Adipocyte (in vitro differentiated cells): ENCODE measurements around the gene RBM14.
"Not testable (repeated sequence)": the region's sequence is repeated elsewhere in the genome, so short reads cannot be mapped to it uniquely, and the experiment has no call there.

Experiments used
- DNase-seq: peaks from one replicate; pipeline ENCODE4 v3.0.0-alpha.2; 2015; ENCODE audit warnings: low read depth
- H3K27me3 ChIP-seq: replicated peaks from 2 replicates; pipeline ENCODE4 v1.7.0; 2013; ENCODE audit warnings: mild to moderate bottlenecking, low read length, moderate library complexity; ENCODE audit not compliant: control insufficient read depth, insufficient read depth
- H3K36me3 ChIP-seq: 2 replicates; pipeline ENCODE4 v1.7.0; 2013; ENCODE audit warnings: low read length, mild to moderate bottlenecking, moderate library complexity; ENCODE audit not compliant: control insufficient read depth, insufficient read depth, severe bottlenecking
- H3K4me1 ChIP-seq: 2 replicates; pipeline ENCODE4 v1.7.0; 2013; ENCODE audit warnings: mild to moderate bottlenecking, low read length, moderate library complexity; ENCODE audit not compliant: control insufficient read depth, insufficient read depth
- H3K4me3 ChIP-seq: 2 replicates; pipeline ENCODE4 v1.7.0; 2013; ENCODE audit warnings: mild to moderate bottlenecking, low read length, moderate library complexity
- H3K9ac ChIP-seq: 2 replicates; pipeline ENCODE4 v1.7.0; 2013; ENCODE audit warnings: mild to moderate bottlenecking, low read length, moderate library complexity
- H3K9me3 ChIP-seq: 2 replicates; pipeline ENCODE4 v1.7.0; 2013; ENCODE audit warnings: mild to moderate bottlenecking, low read length, moderate library complexity; ENCODE audit not compliant: control insufficient read depth

Gene RBM14

GRCh38 chr11:66616379-66617154, at the start of gene RBM14:
Gene RBM14, plus strand, starts transcription at chr11:66616630. Its CDS starts 91 bp downstream, at chr11:66616721.
- H3K27me3 ChIP-seq, result no peaks in the 10 kb centered on the region
- DNase-seq, result peak; percentile 100
- peak within 1 kb of the TSS; percentile 89 for H3K4me3 ChIP-seq
- peak within 1 kb of the TSS; percentile 93 for H3K9ac ChIP-seq
- peaks cover 28% of the 10 kb centered on the region for H3K4me1 ChIP-seq
- no peaks in the 10 kb centered on the region for H3K9me3 ChIP-seq
- H3K36me3 ChIP-seq, result no peaks in the 10 kb centered on the region

GRCh38 chr11:66567787-66568123, 48.7 kb upstream of the RBM14 start:
- H3K9ac ChIP-seq, result peak overlapping the region; percentile 80
- no peaks in the 10 kb centered on the region for H3K9me3 ChIP-seq
- DNase-seq, result no peak
- H3K36me3 ChIP-seq, result no peaks in the 10 kb centered on the region
- peaks cover 18% of the 10 kb centered on the region for H3K4me1 ChIP-seq
- H3K4me3 ChIP-seq, result peak overlapping the region; percentile 81
- no peaks in the 10 kb centered on the region for H3K27me3 ChIP-seq

GRCh38 chr11:66568124-66568916, 48.1 kb upstream of the RBM14 start, which contains the start of gene CTSF:
Gene CTSF, minus strand, starts transcription at chr11:66568606. Its CDS starts 120 bp downstream, at chr11:66568486.
- H3K9me3 ChIP-seq, result no peaks in the 10 kb centered on the region
- peak; percentile 93 for DNase-seq
- peak within 1 kb of the TSS; percentile 81 for H3K4me3 ChIP-seq
- peak within 1 kb of the TSS; percentile 80 for H3K9ac ChIP-seq
- H3K36me3 ChIP-seq, result no peaks in the 10 kb centered on the region
- no peaks in the 10 kb centered on the region for H3K27me3 ChIP-seq
- peaks cover 18% of the 10 kb centered on the region for H3K4me1 ChIP-seq

GRCh38 chr11:66569076-66569475, 47.4 kb upstream of the RBM14 start:
- H3K27me3 ChIP-seq, result no peaks in the 10 kb centered on the region
- H3K4me3 ChIP-seq, result no peak overlapping the region
- H3K36me3 ChIP-seq, result no peaks in the 10 kb centered on the region
- no peaks in the 10 kb centered on the region for H3K9me3 ChIP-seq
- peaks cover 18% of the 10 kb centered on the region for H3K4me1 ChIP-seq
- H3K9ac ChIP-seq, result no peak overlapping the region
- DNase-seq, result no peak

- H3K9me3 ChIP-seq, result no peaks in the 10 kb centered on the region
- H3K4me1 ChIP-seq, result peaks cover 18% of the 10 kb centered on the region
- no peak overlapping the region for H3K9ac ChIP-seq
- no peaks in the 10 kb centered on the region for H3K36me3 ChIP-seq
- H3K4me3 ChIP-seq, result no peak overlapping the region
- DNase-seq, result no peak
- H3K27me3 ChIP-seq, result no peaks in the 10 kb centered on the region
Measured at GRCh38 chr11:66570079-66570849, 46.2 kb upstream of the RBM14 start.

GRCh38 chr11:66570850-66571180, 45.6 kb upstream of the RBM14 start:
- Histone ChIP-seq H3K9ac (no peak overlapping the region), H3K4me1 (peaks cover 18% of the 10 kb centered on the region), H3K36me3 (no peaks in the 10 kb centered on the region), H3K4me3 (no peak overlapping the region), H3K27me3 (no peaks in the 10 kb centered on the region), H3K9me3 (no peaks in the 10 kb centered on the region)
- DNase-seq, result no peak

- Histone ChIP-seq H3K9me3 (peaks cover 5% of the 10 kb centered on the region), H3K27me3 (no peaks in the 10 kb centered on the region)
Measured at GRCh38 chr11:66579017-66579606, 37.3 kb upstream of the RBM14 start.

GRCh38 chr11:66580803-66581202, 35.6 kb upstream of the RBM14 start:
- DNase-seq, result no peak
- Histone ChIP-seq H3K9me3 (peaks cover 5% of the 10 kb centered on the region), H3K9ac (no peak overlapping the region), H3K4me1 (peaks cover 17% of the 10 kb centered on the region), H3K36me3 (no peaks in the 10 kb centered on the region), H3K4me3 (no peak overlapping the region), H3K27me3 (no peaks in the 10 kb centered on the region)

More at GRCh38 chr11:66579017-66579606, 37.3 kb upstream of the RBM14 start:
- H3K4me3 ChIP-seq, result no peak overlapping the region
- H3K9ac ChIP-seq, result no peak overlapping the region
- peak; percentile 92 for DNase-seq
- H3K4me1 ChIP-seq, result peaks cover 17% of the 10 kb centered on the region
- no peaks in the 10 kb centered on the region for H3K36me3 ChIP-seq

GRCh38 chr11:66581261-66581660, 35.2 kb upstream of the RBM14 start:
- no peak for DNase-seq
- peaks cover 17% of the 10 kb centered on the region for H3K4me1 ChIP-seq
- H3K27me3 ChIP-seq, result no peaks in the 10 kb centered on the region
- no peak overlapping the region for H3K4me3 ChIP-seq
- H3K9ac ChIP-seq, result no peak overlapping the region
- H3K9me3 ChIP-seq, result peaks cover 5% of the 10 kb centered on the region
- no peaks in the 10 kb centered on the region for H3K36me3 ChIP-seq

- H3K4me1 ChIP-seq, result peaks cover 17% of the 10 kb centered on the region
- not testable (repeated sequence) for DNase-seq, H3K9me3 ChIP-seq, H3K27me3 ChIP-seq, H3K36me3 ChIP-seq, H3K9ac ChIP-seq, H3K4me3 ChIP-seq
Measured at GRCh38 chr11:66582565-66583147, 33.8 kb upstream of the RBM14 start.
